Adipose tissue (tissue), 3 donors: ENCODE measurements around the gene RBM28. TPM values are rescaled to one million over a fixed set of nuclear protein-coding genes. Genes with fewer than 3 reads are reported as not detected.

Experiments used
- H3K27ac ChIP-seq: one replicate; pipeline ENCODE4 v1.5.1; 2013; ENCODE audit warnings: low read depth, low read length
- WGBS, 3 donors: extraction: QIAGEN DNeasy Blood & Tissue Kit; methylation state at CpG; one replicate each; pipeline ENCODE4 v1.1.7; 2013; 5-methylcytosine and 5-hydroxymethylcytosine counted together
- polyA plus RNA-seq, 3 donors: library from polyadenylated mRNA; stranded (reverse); fragments of 200-250 nt; gene quantifications; one replicate each; pipeline ENCODE4 v1.2.3, GENCODE V29; 2013
- donor health status: healthy with polysubstance abuse.
- donor health status: Bipolar disorder and iron deficiency.
- donor health status: healthy.

The RBM28 gene
- polyA plus RNA-seq, 3 donors, result 11.3 to 33.4 (median 19.2) TPM

DNA sequence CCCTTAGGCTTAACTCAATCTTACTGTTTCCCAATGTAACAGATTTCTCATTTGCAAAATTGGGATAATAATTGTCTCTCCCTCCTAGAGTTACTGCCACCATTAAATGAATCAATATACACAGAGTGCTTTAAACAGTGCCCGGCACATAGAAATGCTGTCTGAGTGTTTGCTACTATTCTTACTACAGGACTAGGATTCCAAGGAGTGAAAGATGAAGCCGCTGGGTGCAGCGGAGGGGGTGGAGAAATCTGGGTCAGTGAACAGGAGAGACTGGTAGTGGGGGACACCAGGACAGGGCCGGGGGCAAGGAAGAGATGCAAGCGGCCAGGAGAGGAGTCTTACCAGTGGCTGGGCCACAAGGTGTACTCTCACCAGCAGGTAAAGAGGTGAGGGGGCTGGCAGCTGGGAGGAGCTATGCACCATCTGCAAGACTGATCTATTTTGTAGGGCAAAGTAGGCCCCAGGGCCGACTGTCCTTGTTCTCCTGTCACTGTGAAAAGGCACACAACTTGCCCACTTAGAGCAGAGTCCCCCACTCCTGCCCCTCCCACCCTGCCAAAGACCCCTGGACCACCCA is 36.3 kb upstream of the RBM28 start:
- no peak overlapping the region for H3K27ac ChIP-seq
- WGBS, 3 donors, result 89 to 91% (median 90%) methylated on average over 5 to 6 of the region's 6 CpGs

DNA sequence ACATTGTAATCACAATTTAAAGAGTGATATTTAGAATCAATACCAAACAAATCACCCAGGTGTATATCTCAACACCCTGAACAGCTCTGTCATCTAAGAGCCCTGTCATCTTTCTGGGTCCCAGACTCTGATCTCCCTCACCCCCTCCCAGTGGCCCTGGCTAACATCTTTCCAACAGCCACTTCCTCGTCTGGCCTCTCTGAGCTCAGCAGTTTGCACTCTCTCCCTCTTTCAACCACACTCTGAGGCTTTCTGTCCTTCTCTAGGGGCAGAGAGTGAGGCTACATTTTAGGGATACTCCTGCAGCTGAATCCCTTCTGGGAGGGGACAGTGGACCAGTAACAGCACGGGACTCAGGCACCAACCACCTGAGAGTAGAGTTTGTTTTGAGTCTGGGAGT is 34.9 kb upstream of the RBM28 start:
- no peak overlapping the region for H3K27ac ChIP-seq
- WGBS, 3 donors, result 26 to 54% (median 42%) methylated on average over 2 of the region's 2 CpGs

- 87 to 90% (median 89%) methylated on average over 3 of the region's 3 CpGs for WGBS, 3 donors
- no peak overlapping the region for H3K27ac ChIP-seq
Measured at GRCh38 chr7:128376077-128376476, 32.4 kb upstream of the RBM28 start.

- 51 to 75% (median 61%) methylated on average over 1 of the region's 1 CpG for WGBS, 3 donors
- H3K27ac ChIP-seq, result no peak overlapping the region
Measured at GRCh38 chr7:128374041-128374440, 30.3 kb upstream of the RBM28 start.

DNA sequence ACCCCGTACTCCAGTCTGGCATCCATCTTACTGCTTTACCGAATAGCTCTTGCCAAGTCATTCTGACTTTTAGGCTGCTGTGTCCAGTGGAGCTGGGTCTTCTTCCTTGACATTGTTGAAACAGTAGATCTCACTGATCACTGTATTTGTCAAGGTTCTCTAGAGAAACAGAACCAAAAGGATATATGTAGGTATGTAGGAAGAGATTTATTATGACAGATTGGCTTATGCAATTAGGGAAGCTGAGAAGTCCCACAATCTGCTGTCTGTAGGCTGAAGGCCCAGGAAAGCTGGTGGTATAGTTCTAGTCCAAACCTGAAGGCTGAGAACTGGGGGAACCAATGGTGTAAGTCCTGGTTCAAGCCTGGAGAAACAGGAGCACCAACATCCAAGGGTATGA is 29.9 kb upstream of the RBM28 start:
- WGBS, 3 donors, result 66 to 71% (median 69%) methylated on average over 2 of the region's 2 CpGs

GRCh38 chr7:128370491-128370890 is 26.8 kb upstream of the RBM28 start:
- H3K27ac ChIP-seq, result no peak overlapping the region
- WGBS, 3 donors, result 90 to 93% (median 91%) methylated on average over 4 of the region's 4 CpGs

More for the DNA sequence above, 29.9 kb upstream of the RBM28 start:
- H3K27ac ChIP-seq, result no peak overlapping the region

GRCh38 chr7:128366986-128367385 is 23.3 kb upstream of the RBM28 start:
- H3K27ac ChIP-seq, result no peak overlapping the region

DNA sequence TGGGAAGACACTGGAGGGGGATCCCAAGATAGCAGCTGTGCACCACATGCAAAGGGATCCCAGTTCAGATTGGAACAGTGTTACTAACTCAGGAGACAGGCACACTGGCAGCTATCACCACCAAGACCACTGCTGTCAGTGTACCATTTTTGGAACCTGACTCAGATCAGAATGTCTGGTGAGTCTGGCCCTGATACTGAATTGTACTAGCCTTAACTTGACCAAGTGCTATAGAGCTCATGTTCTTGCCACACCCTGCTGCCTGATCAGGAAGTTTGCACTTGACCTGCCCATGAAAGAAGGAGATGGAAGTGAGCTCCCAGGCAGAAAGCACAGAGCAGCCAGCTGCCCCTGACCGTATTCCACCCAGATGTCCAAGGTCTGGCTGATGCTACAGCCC is 22.6 kb upstream of the RBM28 start:
- 25 to 46% (median 45%) methylated on average over 1 of the region's 1 CpG for WGBS, 3 donors
- no peak overlapping the region for H3K27ac ChIP-seq

DNA sequence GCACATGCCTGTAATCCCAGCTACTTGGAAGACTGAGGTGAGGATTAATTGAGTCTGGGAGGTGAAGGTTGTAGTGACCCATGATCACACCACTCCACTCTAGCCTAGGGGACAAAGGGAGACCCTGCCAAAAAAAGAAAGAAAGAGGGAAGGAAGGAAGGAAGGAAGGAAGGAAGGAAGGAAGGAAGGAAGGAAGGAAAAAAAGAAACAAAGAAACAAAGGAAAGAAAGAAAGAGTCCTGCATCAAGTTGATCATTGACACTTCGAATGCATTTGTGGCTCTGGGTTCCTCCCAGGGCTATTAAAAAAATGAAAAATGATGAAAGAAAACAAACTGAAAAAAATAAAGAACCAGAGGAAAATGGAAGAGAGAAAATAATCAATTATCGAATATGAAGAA is 21.7 kb upstream of the RBM28 start:
- H3K27ac ChIP-seq, result no peak overlapping the region
- 77 to 91% (median 84%) methylated on average over 2 of the region's 2 CpGs for WGBS, 3 donors

DNA sequence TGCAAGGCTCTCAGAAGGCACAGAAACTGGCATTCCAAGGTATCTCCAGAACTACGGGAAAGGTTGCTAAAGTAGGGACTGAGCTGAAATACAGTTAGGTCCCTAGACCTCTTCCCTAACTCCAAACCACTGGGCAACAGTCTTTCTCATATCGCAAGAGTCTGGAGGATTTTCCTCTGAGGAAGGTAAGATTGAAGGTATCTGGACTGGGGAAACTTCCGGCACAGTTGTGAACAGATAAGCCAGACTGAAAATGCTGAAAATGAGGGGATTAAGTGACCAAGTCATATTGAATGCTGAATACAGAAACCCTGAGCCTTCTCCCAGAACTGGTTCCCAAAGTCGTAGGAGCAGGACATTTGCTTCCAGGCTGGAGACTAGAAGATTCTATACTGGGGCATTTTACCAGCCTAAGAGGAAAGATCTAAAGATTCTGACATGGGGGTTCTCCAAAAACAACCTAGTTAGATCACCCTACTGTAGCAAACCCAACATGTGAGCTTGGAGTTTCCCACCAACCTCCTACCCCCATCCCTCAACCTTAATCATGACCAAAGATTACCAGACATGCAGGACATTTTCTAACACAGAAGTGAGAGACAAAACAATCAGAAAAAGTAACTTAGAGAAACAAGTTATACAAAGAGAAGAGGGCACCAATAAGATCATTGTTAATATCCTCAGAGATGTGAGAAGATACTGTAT is 20.6 kb upstream of the RBM28 start:
- H3K27ac ChIP-seq, result no peak overlapping the region
- 76 to 84% (median 77%) methylated on average over 4 of the region's 4 CpGs for WGBS, 3 donors

- WGBS, 3 donors, result 78 to 86% (median 83%) methylated on average over 6 of the region's 6 CpGs
- H3K27ac ChIP-seq, result no peak overlapping the region
Measured at GRCh38 chr7:128363261-128363721, 19.6 kb upstream of the RBM28 start.

- H3K27ac ChIP-seq, result no peak overlapping the region
- WGBS, 3 donors, result 82 to 89% (median 82%) methylated on average over 4 of the region's 4 CpGs
Measured at GRCh38 chr7:128362670-128363069, 19.0 kb upstream of the RBM28 start.

- H3K27ac ChIP-seq, result no peak within 1 kb of the TSS
- WGBS, 3 donors, result 1% methylated on average over 34 to 88 of the region's 88 CpGs
Measured at GRCh38 chr7:128361411-128362379, 18.0 kb upstream of the RBM28 start, which contains the start of gene PRRT4. TSS of gene PRRT4 (minus strand) at chr7:128361690.

DNA sequence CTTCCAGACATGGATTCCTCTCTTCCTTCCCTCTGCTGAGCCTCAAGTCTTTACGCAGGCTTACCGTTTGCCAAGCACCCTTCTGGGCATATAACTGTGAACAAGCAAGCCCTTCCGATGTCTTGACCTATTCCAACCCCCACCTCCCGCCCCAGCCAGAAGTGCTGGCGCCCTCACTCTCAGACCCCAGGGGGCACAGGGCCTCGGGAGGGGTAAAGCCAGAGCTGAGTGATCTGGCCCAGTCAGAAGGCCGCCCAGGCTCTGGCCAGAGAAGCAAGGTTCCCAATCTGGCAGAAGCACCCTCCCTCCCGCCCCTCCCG is 16.6 kb upstream of the RBM28 start:
- no peak overlapping the region for H3K27ac ChIP-seq
- 16 to 46% (median 19%) methylated on average over 9 of the region's 9 CpGs for WGBS, 3 donors

- H3K27ac ChIP-seq, result no peak overlapping the region
- 77 to 79% (median 77%) methylated on average over 4 of the region's 4 CpGs for WGBS, 3 donors
Measured at GRCh38 chr7:128359939-128360338, 16.2 kb upstream of the RBM28 start.

- no peak overlapping the region for H3K27ac ChIP-seq
- WGBS, 3 donors, result 93 to 98% (median 97%) methylated on average over 11 to 12 of the region's 12 CpGs
Measured at GRCh38 chr7:128359336-128359735, 15.6 kb upstream of the RBM28 start.

- WGBS, 3 donors, result 39 to 77% (median 45%) methylated on average over 1 of the region's 1 CpG
- no peak overlapping the region for H3K27ac ChIP-seq
Measured at GRCh38 chr7:128358233-128358632, 14.5 kb upstream of the RBM28 start.

DNA sequence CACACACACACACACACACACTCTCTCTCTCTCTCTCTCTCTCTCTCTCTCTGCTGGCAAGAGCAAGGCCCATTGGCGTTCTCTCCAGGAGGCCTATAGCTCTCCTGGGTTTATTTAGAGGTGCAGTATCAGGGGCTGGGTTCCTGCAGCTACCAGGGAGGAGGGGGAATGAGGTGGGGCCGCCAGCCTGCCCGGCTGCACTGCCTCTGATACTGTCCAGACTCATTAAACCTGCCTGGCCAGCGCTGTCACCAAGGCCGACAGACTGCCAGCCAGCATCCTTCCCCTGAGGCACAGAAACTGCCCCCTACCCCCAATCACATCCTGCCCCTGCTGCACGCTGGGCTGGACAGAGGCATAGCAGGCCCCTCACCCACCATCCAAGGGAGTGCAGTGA is 13.5 kb upstream of the RBM28 start:
- WGBS, 3 donors, result 68 to 79% (median 74%) methylated on average over 6 of the region's 6 CpGs
- H3K27ac ChIP-seq, result no peak overlapping the region

DNA sequence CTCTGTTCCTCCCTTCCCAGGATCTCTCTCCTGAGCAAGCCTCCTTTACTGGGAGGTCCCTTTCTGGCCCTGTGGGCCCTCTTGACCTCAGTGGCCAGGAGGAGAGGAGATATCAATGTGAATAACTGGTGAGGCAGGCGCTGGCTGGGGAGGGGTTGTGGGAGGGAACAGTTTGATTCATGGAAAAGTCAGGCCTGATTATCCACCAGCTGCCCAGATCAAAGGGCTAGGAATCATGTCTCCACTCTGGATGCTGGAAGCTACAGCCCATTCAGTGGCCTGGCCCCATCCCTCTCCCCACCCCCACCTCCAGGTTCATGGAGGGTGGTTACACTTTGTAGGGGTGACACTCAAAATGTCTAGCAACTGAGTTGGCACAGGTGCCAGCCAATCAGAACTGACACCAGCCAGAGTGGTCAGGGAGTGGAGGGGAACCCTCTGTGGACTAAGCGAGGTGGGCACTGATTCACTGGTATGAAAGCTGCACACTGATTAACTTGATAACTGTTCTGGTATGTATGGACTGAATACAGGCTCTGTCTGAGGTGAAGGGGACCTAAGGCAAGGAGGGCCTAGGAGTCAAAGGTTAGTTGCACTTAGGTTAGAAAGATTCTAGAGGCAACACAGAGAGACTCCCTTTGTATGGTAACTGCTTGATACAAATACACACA is 13.0 kb upstream of the RBM28 start:
- WGBS, 3 donors, result 89 to 96% (median 90%) methylated on average over 2 of the region's 2 CpGs

More for the DNA sequence above, 13.0 kb upstream of the RBM28 start:
- no peak overlapping the region for H3K27ac ChIP-seq
